ENCODE data around the gene ELMO2.

The ELMO2 gene

DNA sequence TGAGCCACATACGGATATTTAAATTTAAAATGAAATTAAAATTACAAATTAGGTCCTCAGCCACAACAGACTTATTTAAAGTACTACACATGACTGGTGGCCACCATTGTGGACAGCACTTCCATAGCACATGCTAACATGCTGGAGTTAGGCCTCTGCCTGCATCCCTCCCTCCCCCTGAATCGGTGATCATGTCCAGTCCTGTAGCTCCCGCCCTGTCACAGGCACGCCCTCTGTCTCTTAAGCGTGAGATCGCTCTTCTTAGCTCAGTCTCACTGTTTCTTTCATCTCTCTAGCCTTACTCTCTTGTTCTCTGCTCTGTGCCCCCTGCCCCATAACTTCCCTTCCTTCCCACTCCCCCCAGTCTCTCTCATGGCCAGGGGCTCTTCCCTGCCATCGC is 28.9 kb downstream of the ELMO2 start:
- H3F3A ChIP-seq (ENCODE audit: insufficient read depth, low read length), result no peaks in the 10 kb centered on the region
- H4K20me1 ChIP-seq (ENCODE audit: insufficient read depth, low read length), result no peaks in the 10 kb centered on the region
- H3K4me3 ChIP-seq (ENCODE audit: low read depth, low read length, poor library complexity, severe bottlenecking), result no peak overlapping the region
- no peak overlapping the region for H3K4me2 ChIP-seq (ENCODE audit: low read length)
- H3K9ac ChIP-seq (ENCODE audit: low read length), result no peak overlapping the region
- H3K27ac ChIP-seq (ENCODE audit: low read depth, low read length, poor library complexity, severe bottlenecking), result no peak overlapping the region
- H3K36me3 ChIP-seq (ENCODE audit: insufficient read depth, low read length), result peaks cover 38% of the 10 kb centered on the region; the same call in 1 of the 2 replicates
- H3K79me2 ChIP-seq (ENCODE audit: insufficient read depth, low read length), result no peaks in the 10 kb centered on the region
- H3K9me2 ChIP-seq (ENCODE audit: low read depth, low read length), result no peaks in the 10 kb centered on the region
- H3K27me3 ChIP-seq (ENCODE audit: insufficient read depth, low read length), result no peaks in the 10 kb centered on the region
- H3K4me1 ChIP-seq (ENCODE audit: insufficient read depth, low read length, severe bottlenecking), result no peaks in the 10 kb centered on the region
- H2AFZ ChIP-seq (ENCODE audit: low read length), result no peak overlapping the region
- TF ChIP-seq, protein P1, sequence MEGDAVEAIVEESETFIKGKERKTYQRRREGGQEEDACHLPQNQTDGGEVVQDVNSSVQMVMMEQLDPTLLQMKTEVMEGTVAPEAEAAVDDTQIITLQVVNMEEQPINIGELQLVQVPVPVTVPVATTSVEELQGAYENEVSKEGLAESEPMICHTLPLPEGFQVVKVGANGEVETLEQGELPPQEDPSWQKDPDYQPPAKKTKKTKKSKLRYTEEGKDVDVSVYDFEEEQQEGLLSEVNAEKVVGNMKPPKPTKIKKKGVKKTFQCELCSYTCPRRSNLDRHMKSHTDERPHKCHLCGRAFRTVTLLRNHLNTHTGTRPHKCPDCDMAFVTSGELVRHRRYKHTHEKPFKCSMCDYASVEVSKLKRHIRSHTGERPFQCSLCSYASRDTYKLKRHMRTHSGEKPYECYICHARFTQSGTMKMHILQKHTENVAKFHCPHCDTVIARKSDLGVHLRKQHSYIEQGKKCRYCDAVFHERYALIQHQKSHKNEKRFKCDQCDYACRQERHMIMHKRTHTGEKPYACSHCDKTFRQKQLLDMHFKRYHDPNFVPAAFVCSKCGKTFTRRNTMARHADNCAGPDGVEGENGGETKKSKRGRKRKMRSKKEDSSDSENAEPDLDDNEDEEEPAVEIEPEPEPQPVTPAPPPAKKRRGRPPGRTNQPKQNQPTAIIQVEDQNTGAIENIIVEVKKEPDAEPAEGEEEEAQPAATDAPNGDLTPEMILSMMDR (IDR thresholded peaks at IDR 0.05; ENCODE audit: low read length), result no peak
- no peak for TF ChIP-seq EZH2 (IDR thresholded peaks at IDR 0.05; ENCODE audit: borderline replicate concordance, low read length)
- H3K9me3 ChIP-seq (ENCODE audit: low read length), result no peaks in the 10 kb centered on the region

GRCh38 chr20:46376196-46376785 is 30.1 kb downstream of the ELMO2 start:
- H3K36me3 ChIP-seq (ENCODE audit: insufficient read depth, low read length), result peaks cover 49% of the 10 kb centered on the region

GRCh38 chr20:46375771-46376170 is 30.6 kb downstream of the ELMO2 start:
- Histone ChIP-seq H3K4me2 (ENCODE audit: low read length) (no peak overlapping the region), H3K9me2 (ENCODE audit: low read depth, low read length) (no peaks in the 10 kb centered on the region), H2AFZ (ENCODE audit: low read length) (no peak overlapping the region), H3K79me2 (ENCODE audit: insufficient read depth, low read length) (no peaks in the 10 kb centered on the region), H3K27ac (ENCODE audit: low read depth, low read length, poor library complexity, severe bottlenecking) (no peak overlapping the region), H3K4me3 (ENCODE audit: low read depth, low read length, poor library complexity, severe bottlenecking) (no peak overlapping the region), H3K9me3 (ENCODE audit: low read length) (no peaks in the 10 kb centered on the region), H3K27me3 (ENCODE audit: insufficient read depth, low read length) (no peaks in the 10 kb centered on the region), H4K20me1 (ENCODE audit: insufficient read depth, low read length) (no peaks in the 10 kb centered on the region), H3K36me3 (ENCODE audit: insufficient read depth, low read length) (peaks cover 52% of the 10 kb centered on the region), H3K9ac (ENCODE audit: low read length) (no peak overlapping the region), H3K4me1 (ENCODE audit: insufficient read depth, low read length, severe bottlenecking) (no peaks in the 10 kb centered on the region), H3F3A (ENCODE audit: insufficient read depth, low read length) (no peaks in the 10 kb centered on the region)
- TF ChIP-seq, protein P1 (IDR thresholded peaks at IDR 0.05; ENCODE audit: low read length), result no peak
- no peak for TF ChIP-seq EZH2 (IDR thresholded peaks at IDR 0.05; ENCODE audit: borderline replicate concordance, low read length)

More at GRCh38 chr20:46376196-46376785, 30.1 kb downstream of the ELMO2 start:
- Histone ChIP-seq H3K9me2 (ENCODE audit: low read depth, low read length) (no peaks in the 10 kb centered on the region), H3K9me3 (ENCODE audit: low read length) (no peaks in the 10 kb centered on the region), H3K4me3 (ENCODE audit: low read depth, low read length, poor library complexity, severe bottlenecking) (no peak overlapping the region), H3K4me2 (ENCODE audit: low read length) (no peak overlapping the region), H2AFZ (ENCODE audit: low read length) (no peak overlapping the region), H3K4me1 (ENCODE audit: insufficient read depth, low read length, severe bottlenecking) (no peaks in the 10 kb centered on the region), H3K27ac (ENCODE audit: low read depth, low read length, poor library complexity, severe bottlenecking) (no peak overlapping the region), H3K27me3 (ENCODE audit: insufficient read depth, low read length) (no peaks in the 10 kb centered on the region), H4K20me1 (ENCODE audit: insufficient read depth, low read length) (no peaks in the 10 kb centered on the region), H3F3A (ENCODE audit: insufficient read depth, low read length) (no peaks in the 10 kb centered on the region), H3K9ac (ENCODE audit: low read length) (no peak overlapping the region), H3K79me2 (ENCODE audit: insufficient read depth, low read length) (no peaks in the 10 kb centered on the region)
- TF ChIP-seq EZH2 (IDR thresholded peaks at IDR 0.05; ENCODE audit: borderline replicate concordance, low read length), result no peak
- TF ChIP-seq, protein P1 (IDR thresholded peaks at IDR 0.05; ENCODE audit: low read length), result no peak
